ENCODE data around the gene PHTF2.
"Not testable (repeated sequence)": the region's sequence is repeated elsewhere in the genome, so short reads cannot be mapped to it uniquely, and the experiment has no call there.

The PHTF2 gene

DNA sequence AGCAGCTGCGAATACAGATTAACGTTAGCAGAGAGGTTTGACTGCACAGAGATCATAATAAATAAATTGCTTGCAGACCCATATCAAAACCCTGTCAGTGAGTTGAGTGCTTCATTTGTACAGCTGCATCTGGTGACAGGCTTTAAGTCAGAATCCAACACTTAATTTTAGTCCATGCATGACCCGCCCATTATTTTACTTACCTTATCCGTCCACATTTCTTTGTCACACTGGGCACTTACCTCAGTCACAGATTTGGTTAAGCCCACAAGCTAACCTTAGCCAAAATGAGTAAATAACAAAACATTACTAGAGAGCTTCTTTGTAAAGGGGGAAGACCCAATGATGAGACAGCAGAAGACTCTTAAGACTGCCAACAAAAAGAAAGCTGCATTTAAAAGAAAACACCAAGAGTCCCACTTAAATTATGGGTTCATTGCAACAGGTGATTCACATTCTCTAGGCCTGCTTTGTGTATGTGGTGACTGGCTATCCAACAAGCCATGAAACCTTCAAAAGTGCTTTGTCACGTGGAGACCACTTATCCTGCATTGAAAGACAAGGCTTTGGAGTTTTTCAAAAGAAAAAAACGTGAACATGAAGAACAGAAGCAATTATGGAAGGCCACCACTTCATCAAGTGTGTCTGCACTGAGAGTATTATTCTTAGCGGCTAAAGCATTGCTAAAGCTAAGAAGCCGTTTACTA is 32.2 kb downstream of the PHTF2 start:
- Mint-ChIP-seq H3K4me1 (ENCODE audit: low read depth) (peaks cover 61% of the 10 kb centered on the region), H3K27ac (peak overlapping the region; percentile 26), H3K36me3 (ENCODE audit: low read depth) (peaks cover 11% of the 10 kb centered on the region), H3K9me3 (peaks cover 9% of the 10 kb centered on the region), H3K27me3 (no peaks in the 10 kb centered on the region), H3K4me3 (no peak overlapping the region)
- DNase-seq: no peak

DNA sequence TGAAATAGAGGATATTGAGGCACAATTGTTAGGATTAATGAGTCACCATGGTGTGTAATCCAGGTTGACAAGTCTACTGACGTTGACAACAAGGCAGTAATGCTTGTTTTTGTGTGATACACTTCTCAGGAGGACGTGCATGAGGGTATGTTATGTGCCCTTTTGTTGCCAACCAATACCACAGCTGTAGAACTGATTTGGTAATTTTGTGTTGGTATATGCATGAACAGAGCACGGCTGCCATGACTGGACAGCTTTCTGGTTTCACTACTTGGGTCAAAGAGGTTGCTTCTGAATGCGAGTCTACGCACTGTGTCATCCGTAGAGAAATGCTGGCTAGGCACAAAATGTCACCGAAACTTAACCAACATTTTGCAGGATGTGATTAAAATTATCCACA is 32.9 kb downstream of the PHTF2 start:
- no peak for DNase-seq
- H3K36me3 Mint-ChIP-seq (ENCODE audit: low read depth): peaks cover 6% of the 10 kb centered on the region
- no peaks in the 10 kb centered on the region for H3K27me3 Mint-ChIP-seq
- H3K4me1 Mint-ChIP-seq (ENCODE audit: low read depth): peaks cover 61% of the 10 kb centered on the region
- no peak overlapping the region for H3K4me3 Mint-ChIP-seq
- peaks cover 11% of the 10 kb centered on the region for H3K9me3 Mint-ChIP-seq
- H3K27ac Mint-ChIP-seq: peak overlapping the region; percentile 17

DNA sequence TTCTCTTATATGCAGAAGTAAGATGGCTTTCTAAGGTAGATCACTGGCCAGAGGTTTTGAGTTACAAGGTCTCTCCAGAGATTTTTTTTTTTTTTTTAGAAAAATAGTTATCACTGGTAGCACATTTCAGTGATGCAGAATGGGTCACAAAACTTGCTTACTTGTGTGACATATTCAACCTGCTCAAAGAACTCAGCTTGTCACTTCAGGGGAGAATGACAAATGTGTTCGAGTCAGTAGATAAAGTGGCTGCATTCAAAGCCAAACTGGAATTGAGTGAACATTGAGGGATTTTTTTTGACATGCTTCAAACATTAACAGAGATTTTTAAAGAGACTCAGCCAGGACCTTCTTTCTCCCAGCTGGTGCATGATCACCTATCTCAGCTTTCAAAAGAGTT is 33.4 kb downstream of the PHTF2 start:
- Mint-ChIP-seq H3K27ac (peak overlapping the region; percentile 17), H3K4me3 (no peak overlapping the region), H3K36me3 (ENCODE audit: low read depth) (peaks cover 2% of the 10 kb centered on the region), H3K9me3 (peaks cover 7% of the 10 kb centered on the region), H3K4me1 (ENCODE audit: low read depth) (peaks cover 57% of the 10 kb centered on the region), H3K27me3 (no peaks in the 10 kb centered on the region)
- DNase-seq: no peak

DNA sequence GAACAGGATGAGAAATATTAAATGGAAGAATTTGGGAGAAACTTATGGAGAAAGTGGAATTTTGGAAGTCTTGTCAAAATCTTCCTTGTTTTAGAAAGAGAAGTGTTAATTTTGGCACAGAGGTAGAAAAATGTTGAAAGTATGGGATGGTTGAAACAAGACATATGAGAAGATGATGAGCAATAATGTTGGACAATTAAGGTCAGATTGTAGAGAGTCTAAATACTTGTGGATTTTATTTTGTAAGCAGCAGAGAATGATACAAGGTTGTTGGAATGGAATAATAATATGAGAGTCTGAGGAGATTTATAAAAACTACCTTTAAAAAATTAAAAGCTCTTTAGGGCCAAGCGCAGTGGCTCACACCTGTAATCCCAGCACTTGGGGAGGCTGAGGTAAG is 34.6 kb downstream of the PHTF2 start:
- no peak for DNase-seq
- Mint-ChIP-seq H3K9me3 (peaks cover 6% of the 10 kb centered on the region), H3K27ac (no peak overlapping the region), H3K27me3 (no peaks in the 10 kb centered on the region), H3K4me3 (no peak overlapping the region), H3K36me3 (ENCODE audit: low read depth) (peaks cover 2% of the 10 kb centered on the region), H3K4me1 (ENCODE audit: low read depth) (peaks cover 57% of the 10 kb centered on the region)

DNA sequence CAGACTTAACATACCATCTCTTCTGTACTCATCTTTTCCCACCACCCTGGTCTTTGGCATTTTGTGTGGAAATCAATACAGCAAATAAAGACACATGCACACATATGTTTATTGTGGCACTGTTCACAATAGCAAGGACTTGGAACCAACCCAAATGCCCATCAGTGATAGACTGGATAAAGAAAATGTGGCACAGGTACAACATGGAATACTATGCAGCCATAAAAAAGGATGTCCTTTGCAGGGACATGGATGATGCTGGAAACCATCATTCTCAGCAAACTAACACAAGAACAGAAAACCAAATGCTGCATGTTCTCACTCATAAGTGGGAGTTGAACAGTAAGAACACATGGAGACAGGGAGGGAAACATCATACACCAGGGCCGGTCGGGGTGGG is 37.9 kb downstream of the PHTF2 start:
- not testable (repeated sequence) for H3K36me3 Mint-ChIP-seq (ENCODE audit: low read depth); H3K9me3 Mint-ChIP-seq; H3K27ac Mint-ChIP-seq; DNase-seq; H3K4me3 Mint-ChIP-seq; H3K27me3 Mint-ChIP-seq
- H3K4me1 Mint-ChIP-seq (ENCODE audit: low read depth): peaks cover 46% of the 10 kb centered on the region

DNA sequence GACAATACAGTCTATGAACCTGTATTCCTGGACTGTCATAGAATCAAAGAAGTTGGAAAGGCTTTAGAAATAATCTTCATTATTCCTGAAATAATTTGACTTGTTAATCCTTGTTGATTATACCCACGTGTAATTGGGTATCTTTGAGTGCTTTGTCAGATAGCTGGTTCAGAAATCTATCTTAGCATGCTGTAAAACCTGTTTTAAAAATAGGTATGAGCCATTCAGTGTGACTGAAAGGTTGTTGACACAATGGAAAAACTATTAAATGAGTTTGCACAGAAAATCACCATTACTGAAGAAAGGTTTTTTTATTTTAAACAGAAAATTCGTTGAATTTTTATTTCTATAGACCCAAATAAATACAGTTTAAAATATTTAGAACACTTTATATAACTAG is 38.7 kb downstream of the PHTF2 start:
- H3K27ac Mint-ChIP-seq: no peak overlapping the region
- H3K4me1 Mint-ChIP-seq (ENCODE audit: low read depth): peaks cover 37% of the 10 kb centered on the region
- H3K36me3 Mint-ChIP-seq (ENCODE audit: low read depth): peaks cover 8% of the 10 kb centered on the region
- H3K4me3 Mint-ChIP-seq: no peak overlapping the region
- no peaks in the 10 kb centered on the region for H3K27me3 Mint-ChIP-seq
- DNase-seq: no peak
- H3K9me3 Mint-ChIP-seq: peaks cover 6% of the 10 kb centered on the region

DNA sequence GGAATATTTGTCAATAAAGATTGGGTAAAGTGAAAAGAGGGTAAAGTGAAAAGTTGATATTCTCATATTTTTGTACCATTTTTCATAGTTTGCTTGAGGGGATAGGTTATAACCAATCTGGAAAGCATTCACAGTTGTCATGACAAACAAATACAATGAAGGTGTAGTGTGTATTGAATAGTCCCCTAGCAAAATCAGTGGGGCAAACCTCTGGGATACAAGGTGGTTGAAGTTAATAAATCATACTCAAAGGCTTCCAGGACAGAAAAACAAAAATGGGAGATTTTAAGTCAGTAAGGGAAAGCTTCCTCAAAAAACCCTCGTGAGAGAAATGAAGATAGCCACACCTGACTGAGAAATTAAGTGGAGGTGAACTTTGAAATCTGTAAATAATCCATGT is 39.4 kb downstream of the PHTF2 start:
- peaks cover 6% of the 10 kb centered on the region for H3K9me3 Mint-ChIP-seq
- no peak overlapping the region for H3K4me3 Mint-ChIP-seq
- no peak overlapping the region for H3K27ac Mint-ChIP-seq
- H3K27me3 Mint-ChIP-seq: no peaks in the 10 kb centered on the region
- no peak for DNase-seq
- peaks cover 11% of the 10 kb centered on the region for H3K36me3 Mint-ChIP-seq (ENCODE audit: low read depth)
- peaks cover 34% of the 10 kb centered on the region for H3K4me1 Mint-ChIP-seq (ENCODE audit: low read depth)

DNA sequence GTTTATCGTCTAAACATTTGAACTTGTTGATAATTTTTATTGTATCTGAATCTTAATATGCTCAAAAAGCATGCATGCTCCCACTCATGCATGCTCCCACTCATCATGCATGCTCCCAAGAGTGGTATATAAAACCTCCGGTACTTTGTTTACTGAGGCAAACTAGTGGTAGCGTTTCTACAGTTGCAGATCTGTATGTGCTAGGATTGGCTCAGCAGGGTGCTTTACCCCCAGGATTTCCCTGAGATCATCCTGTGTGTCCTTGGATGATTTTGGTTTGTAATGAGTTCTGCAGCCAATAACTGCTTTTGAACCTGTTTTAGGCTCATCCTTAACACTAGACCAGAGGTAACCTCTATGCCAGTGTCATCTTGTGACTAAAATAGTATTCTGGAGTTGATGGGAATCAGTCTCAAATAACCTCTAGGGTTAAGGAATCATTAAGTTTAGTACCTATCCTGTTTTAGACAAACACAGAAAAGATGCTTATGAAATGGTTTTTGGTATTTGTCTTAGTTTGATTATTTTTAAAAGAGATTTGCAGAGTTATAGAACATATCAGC is 40.4 kb downstream of the PHTF2 start:
- H3K9me3 Mint-ChIP-seq: peaks cover 6% of the 10 kb centered on the region
- H3K27ac Mint-ChIP-seq: no peak overlapping the region
- no peak overlapping the region for H3K4me3 Mint-ChIP-seq
- no peaks in the 10 kb centered on the region for H3K27me3 Mint-ChIP-seq
- peaks cover 16% of the 10 kb centered on the region for H3K36me3 Mint-ChIP-seq (ENCODE audit: low read depth)
- DNase-seq: no peak
- peaks cover 26% of the 10 kb centered on the region for H3K4me1 Mint-ChIP-seq (ENCODE audit: low read depth)

DNA sequence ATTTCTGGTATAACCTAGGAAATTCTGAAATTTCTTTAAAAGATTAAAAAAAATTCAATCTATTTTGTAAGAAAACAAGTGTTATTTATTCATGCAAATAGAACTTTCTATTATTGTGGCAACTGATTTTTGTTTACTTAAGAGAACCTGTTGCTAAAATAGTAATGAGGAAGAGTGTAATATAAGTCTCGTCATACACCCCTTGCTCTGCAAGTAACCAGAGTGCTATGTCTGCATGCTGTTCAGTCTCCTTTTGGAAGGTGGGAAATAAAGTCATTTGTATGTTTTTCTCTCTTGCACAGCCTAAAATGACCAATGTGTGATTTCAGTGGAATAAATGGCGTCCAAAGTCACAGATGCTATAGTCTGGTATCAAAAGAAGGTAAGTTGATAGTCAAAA is 41.3 kb downstream of the PHTF2 start:
- no peak overlapping the region for H3K4me3 Mint-ChIP-seq
- H3K4me1 Mint-ChIP-seq (ENCODE audit: low read depth): peaks cover 19% of the 10 kb centered on the region
- no peak overlapping the region for H3K27ac Mint-ChIP-seq
- H3K9me3 Mint-ChIP-seq: peaks cover 6% of the 10 kb centered on the region
- peaks cover 18% of the 10 kb centered on the region for H3K36me3 Mint-ChIP-seq (ENCODE audit: low read depth)
- H3K27me3 Mint-ChIP-seq: no peaks in the 10 kb centered on the region
- no peak for DNase-seq

DNA sequence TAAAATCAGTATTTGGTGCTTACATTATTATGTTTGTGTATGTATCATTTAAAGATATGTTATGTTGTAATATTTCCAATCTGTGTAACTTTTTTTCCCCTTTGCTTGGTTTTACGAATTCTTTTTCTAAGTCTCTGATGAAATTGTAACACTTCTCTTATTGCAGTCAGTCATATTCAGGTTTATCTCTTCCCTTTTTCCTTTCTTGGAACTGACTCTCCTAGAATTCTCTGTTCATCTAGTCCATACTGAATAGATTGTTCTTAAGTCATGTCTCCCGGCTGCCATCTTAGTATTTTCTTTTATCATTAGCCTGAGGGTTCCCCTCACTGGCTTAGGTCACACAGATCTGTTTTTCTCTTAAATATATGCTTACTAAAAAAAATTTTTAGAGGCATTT is 44.6 kb downstream of the PHTF2 start:
- Mint-ChIP-seq H3K36me3 (ENCODE audit: low read depth) (peaks cover 30% of the 10 kb centered on the region), H3K4me1 (ENCODE audit: low read depth) (peaks cover 21% of the 10 kb centered on the region), H3K9me3 (no peaks in the 10 kb centered on the region), H3K27me3 (no peaks in the 10 kb centered on the region), H3K27ac (no peak overlapping the region), H3K4me3 (no peak overlapping the region)
- no peak for DNase-seq

DNA sequence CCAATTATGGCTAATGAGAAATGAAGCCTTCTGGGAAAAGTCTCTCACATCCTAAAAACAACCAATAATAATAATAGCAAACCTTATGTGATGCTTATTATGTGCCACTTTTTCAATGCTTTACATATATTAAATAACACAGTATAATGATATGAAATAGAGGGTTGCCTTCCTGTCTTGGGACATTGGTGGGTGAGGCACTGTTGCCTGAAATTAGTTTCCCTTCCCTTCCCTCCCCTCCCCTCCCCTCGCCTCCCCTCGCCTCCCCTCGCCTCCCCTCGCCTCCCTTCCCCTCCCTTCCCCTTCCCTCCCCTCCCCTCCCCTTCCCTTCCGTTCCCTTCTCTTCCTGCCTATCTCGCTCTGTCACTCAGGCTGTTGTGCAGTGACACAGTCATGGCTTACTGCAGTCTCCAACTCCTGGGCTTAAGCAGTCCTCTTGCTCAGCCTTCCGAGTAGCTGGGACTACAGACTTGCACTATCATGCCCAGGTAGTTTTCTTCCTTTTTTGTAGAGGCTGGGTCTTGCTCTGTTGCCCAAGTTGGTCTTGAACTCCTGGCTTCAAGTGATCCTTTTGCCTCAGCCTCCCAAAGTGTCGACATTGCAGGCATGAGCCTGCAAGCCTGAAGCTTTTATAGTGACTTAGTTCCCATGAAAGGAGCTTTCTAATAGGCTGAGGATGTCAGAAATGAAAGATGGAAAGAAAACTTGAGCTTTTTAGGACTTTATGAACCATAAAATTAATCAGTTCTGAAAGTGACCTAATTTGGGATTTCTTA is 47.9 kb downstream of the PHTF2 start:
- no peaks in the 10 kb centered on the region for H3K9me3 Mint-ChIP-seq
- no peak for DNase-seq
- no peaks in the 10 kb centered on the region for H3K27me3 Mint-ChIP-seq
- peaks cover 42% of the 10 kb centered on the region for H3K36me3 Mint-ChIP-seq (ENCODE audit: low read depth)
- H3K27ac Mint-ChIP-seq: no peak overlapping the region
- no peak overlapping the region for H3K4me3 Mint-ChIP-seq
- H3K4me1 Mint-ChIP-seq (ENCODE audit: low read depth): peaks cover 28% of the 10 kb centered on the region

DNA sequence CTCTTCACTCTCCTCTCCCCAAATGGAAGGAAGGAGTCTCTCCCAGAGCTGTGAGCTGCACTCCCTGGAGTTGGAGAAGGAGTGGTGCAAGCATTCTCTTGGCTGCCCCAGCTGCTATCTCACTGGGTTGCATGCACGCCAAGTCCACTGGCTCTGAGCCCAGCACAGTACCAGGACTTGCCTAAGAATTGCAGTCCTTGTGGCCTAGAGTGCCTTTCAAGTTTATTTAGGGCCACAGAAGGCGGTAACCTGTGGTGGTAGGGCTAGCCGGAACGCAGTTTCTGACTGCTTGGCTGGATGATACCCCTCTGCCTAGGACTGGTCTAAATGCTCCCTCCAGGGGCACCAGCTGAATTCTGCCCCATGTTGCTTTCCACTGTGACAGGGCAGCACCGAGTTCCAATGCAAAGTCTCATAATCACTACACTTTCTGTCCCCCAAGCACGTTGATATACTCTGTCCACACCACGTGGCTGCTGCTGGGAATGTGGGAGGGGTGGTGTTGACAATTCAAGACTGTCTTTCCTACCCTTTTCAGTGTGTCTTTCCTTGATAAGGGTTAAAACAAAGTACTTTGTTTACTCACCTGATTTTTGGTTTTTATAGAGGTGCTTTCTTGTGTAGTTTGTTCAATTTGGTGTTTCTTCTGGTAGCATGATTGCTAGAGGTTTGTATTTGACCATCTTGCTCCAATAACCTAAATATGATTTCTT is 57.0 kb downstream of the PHTF2 start:
- Mint-ChIP-seq H3K4me3 (no peak overlapping the region), H3K27ac (no peak overlapping the region), H3K27me3 (no peaks in the 10 kb centered on the region), H3K36me3 (ENCODE audit: low read depth) (peaks cover 27% of the 10 kb centered on the region), H3K4me1 (ENCODE audit: low read depth) (peaks cover 43% of the 10 kb centered on the region), H3K9me3 (no peaks in the 10 kb centered on the region)
- no peak for DNase-seq

DNA sequence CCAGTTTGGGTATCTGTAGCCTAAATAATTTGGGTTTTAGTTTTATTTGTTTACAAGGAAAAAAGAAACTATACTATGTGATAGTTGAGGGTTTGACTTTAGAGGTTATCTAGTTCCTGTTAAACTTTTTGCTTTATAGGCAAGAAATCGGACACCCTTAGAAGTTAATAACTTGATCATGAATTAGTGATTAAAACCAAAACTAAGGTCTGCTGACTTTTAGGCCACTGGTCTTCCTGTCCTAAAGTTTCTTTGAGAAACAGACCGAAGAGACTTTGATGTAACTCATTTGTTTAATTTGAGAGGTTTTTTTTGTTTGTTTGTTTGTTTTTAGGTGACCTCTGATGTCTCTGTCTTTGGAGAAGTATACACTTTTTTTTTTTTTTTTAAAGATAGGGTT is 59.7 kb downstream of the PHTF2 start:
- DNase-seq: no peak
- no peak overlapping the region for H3K27ac Mint-ChIP-seq
- H3K36me3 Mint-ChIP-seq (ENCODE audit: low read depth): peaks cover 25% of the 10 kb centered on the region
- H3K4me3 Mint-ChIP-seq: no peak overlapping the region
- H3K4me1 Mint-ChIP-seq (ENCODE audit: low read depth): peaks cover 35% of the 10 kb centered on the region
- H3K9me3 Mint-ChIP-seq: no peaks in the 10 kb centered on the region
- no peaks in the 10 kb centered on the region for H3K27me3 Mint-ChIP-seq

DNA sequence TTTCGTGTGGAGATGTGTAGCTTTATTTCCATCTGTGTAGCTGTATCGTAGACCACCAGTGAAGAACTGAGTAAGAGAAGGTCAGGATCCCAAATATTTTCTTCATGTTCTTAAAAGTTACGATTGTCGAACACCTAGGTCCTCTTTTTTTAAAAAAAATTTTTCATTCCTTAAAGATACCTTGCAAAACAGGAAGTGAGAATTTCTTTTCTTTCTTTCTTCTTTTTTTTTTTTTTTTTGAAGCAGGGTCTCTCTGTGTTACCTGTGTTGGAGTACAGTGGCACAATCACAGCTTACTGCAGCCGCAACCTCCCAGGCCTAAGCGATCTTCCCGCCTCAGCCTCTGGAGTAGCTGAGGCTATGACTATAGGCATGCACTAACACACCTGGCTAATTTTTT is 60.8 kb downstream of the PHTF2 start:
- H3K27ac Mint-ChIP-seq: peak overlapping the region; percentile 30
- H3K4me3 Mint-ChIP-seq: no peak overlapping the region
- H3K4me1 Mint-ChIP-seq (ENCODE audit: low read depth): peaks cover 36% of the 10 kb centered on the region
- no peaks in the 10 kb centered on the region for H3K9me3 Mint-ChIP-seq
- H3K36me3 Mint-ChIP-seq (ENCODE audit: low read depth): peaks cover 18% of the 10 kb centered on the region
- DNase-seq: no peak
- no peaks in the 10 kb centered on the region for H3K27me3 Mint-ChIP-seq

DNA sequence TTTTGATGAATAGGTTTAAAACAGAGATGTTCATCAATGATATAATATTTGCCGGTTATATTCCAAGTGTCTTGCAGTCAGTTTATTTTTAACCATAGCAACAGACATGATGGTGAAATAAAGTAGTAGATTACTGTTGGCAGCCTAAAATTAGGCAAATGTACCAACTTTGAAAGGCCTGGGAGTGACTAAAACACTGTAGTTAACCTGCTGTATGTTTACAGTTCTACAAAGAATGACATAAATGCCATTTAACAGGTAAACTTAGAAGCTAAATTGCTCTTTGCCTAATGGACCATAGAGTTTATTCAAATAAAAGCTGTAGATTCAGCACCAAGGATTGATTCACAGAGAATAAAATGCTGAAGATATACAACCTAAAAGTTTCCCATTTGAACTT is 64.1 kb downstream of the PHTF2 start:
- no peak overlapping the region for H3K4me3 Mint-ChIP-seq
- DNase-seq: no peak
- H3K27ac Mint-ChIP-seq: no peak overlapping the region
- peaks cover 8% of the 10 kb centered on the region for H3K36me3 Mint-ChIP-seq (ENCODE audit: low read depth)
- peaks cover 41% of the 10 kb centered on the region for H3K4me1 Mint-ChIP-seq (ENCODE audit: low read depth)
- H3K9me3 Mint-ChIP-seq: no peaks in the 10 kb centered on the region
- H3K27me3 Mint-ChIP-seq: no peaks in the 10 kb centered on the region

Measured in activated T-cell treated with anti-CD3 and anti-CD28 coated beads, Interleukin-2, amount 50 U/mL, for 24 hours (primary cell).